A549 (cell line): ENCODE results near the gene PIGO.

ENCODE experiments used
- CHD4 ChIP-seq: fragments of 200-600 bp; sonication (generic); IDR thresholded peaks from 2 replicates; pipeline ENCODE4 v1.6.1; 2016; ENCODE audit warnings: antibody characterized with exemption, mild to moderate bottlenecking, borderline replicate concordance
- JUN ChIP-seq, 2 experiments: fragments of >200 bp; sonication (Bioruptor Twin); formaldehyde crosslinking; IDR thresholded peaks; 2 replicates in 1 of 2; 3 replicates in 1 of 2; pipeline ENCODE4 v1.6.1; 2016 to 2017
- SMC3 ChIP-seq: fragments of >200 bp; sonication (Bioruptor Twin); formaldehyde crosslinking; IDR thresholded peaks from 3 replicates; pipeline ENCODE4 v1.6.1; 2018; ENCODE audit warnings: inconsistent platforms
- TF ChIP-seq, protein P1 (sequence below): fragments of >200 bp; sonication (Bioruptor Twin); formaldehyde crosslinking; IDR thresholded peaks from 3 replicates; pipeline ENCODE4 v1.5.1; 2016
- TF ChIP-seq, protein P2 (sequence below): fragments of 450-650 bp; IDR thresholded peaks from 2 replicates; pipeline ENCODE4 v1.6.1; 2014; ENCODE audit warnings: antibody characterized with exemption

GRCh38 chr9:35074141-35074540 lies 22.2 kb downstream of the PIGO start:
- TF ChIP-seq JUN (IDR thresholded peaks at IDR 0.05): no peak
- TF ChIP-seq, protein P1, sequence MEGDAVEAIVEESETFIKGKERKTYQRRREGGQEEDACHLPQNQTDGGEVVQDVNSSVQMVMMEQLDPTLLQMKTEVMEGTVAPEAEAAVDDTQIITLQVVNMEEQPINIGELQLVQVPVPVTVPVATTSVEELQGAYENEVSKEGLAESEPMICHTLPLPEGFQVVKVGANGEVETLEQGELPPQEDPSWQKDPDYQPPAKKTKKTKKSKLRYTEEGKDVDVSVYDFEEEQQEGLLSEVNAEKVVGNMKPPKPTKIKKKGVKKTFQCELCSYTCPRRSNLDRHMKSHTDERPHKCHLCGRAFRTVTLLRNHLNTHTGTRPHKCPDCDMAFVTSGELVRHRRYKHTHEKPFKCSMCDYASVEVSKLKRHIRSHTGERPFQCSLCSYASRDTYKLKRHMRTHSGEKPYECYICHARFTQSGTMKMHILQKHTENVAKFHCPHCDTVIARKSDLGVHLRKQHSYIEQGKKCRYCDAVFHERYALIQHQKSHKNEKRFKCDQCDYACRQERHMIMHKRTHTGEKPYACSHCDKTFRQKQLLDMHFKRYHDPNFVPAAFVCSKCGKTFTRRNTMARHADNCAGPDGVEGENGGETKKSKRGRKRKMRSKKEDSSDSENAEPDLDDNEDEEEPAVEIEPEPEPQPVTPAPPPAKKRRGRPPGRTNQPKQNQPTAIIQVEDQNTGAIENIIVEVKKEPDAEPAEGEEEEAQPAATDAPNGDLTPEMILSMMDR: no peak
- TF ChIP-seq CHD4: no peak
- TF ChIP-seq, protein P2, sequence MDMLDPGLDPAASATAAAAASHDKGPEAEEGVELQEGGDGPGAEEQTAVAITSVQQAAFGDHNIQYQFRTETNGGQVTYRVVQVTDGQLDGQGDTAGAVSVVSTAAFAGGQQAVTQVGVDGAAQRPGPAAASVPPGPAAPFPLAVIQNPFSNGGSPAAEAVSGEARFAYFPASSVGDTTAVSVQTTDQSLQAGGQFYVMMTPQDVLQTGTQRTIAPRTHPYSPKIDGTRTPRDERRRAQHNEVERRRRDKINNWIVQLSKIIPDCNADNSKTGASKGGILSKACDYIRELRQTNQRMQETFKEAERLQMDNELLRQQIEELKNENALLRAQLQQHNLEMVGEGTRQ: no peak
- TF ChIP-seq SMC3: no peak
